Activated CD8-positive, alpha-beta memory T cell treated with anti-CD3 and anti-CD28 coated beads for 4 hours (primary cell): ENCODE measurements around the gene TUT4.

Experiments
- DNase-seq, 2 donors: peaks; one replicate each; pipeline ENCODE4 v3.0.0-alpha.2; 2020; ENCODE audit warnings: low read depth in 2 of 2

The TUT4 gene

GRCh38 chr1:52404116-52404974, 148.5 kb downstream of the TUT4 start, which contains the start of the genes ORC1 and PRPF38A:
Gene ORC1 (minus strand): TSS chr1:52404423. CDS start chr1:52402223, 2,200 bp downstream.
Gene PRPF38A (plus strand): TSS chr1:52404602. CDS start chr1:52404750, 148 bp downstream.
- DNase-seq: peak; percentile 88 to 95

GRCh38 chr1:52403566-52404115, 149.3 kb downstream of the TUT4 start:
- peak in 1 of 2 donors; percentile 10 for DNase-seq

DNA sequence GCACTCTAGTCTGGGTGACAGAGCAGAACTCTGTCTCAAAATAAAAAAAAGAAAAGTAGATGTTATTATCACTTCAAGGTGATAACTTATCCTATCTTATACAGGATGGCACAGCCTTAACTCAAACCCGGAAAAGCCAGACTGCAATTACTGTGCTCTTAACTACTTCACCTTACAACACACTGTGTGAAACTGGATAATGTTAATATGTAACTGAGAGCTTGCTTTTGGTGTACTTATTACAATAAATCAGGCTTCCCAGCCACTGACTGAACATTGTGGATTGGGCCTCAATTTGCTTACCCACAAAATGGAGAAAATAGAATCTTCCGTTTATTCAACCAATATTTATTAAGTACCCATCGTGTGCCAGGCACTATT, 150.0 kb downstream of the TUT4 start:
- DNase-seq: no peak

- no peak for DNase-seq
These were observed 152.8 kb downstream of the TUT4 start for GRCh38 chr1:52400131-52400530.

DNA sequence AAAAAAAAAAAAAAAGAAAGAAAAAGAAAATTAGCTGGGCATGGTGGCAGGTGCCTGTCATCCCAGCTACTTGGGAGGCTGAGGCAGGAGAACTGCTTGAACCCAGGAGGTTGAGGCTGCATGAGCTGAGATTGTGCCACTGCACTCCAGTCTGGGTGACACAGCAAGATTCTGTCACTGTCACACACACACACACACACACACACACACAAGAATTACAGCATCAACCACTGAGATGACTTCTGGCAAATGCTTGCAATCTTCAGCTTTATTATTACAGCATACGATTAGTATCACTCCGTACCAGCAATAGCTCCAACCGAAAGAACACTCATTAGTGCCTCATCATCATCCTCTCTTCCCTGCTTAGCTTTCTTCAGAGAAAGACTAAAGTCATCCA, 153.3 kb downstream of the TUT4 start:
- DNase-seq: no peak

DNA sequence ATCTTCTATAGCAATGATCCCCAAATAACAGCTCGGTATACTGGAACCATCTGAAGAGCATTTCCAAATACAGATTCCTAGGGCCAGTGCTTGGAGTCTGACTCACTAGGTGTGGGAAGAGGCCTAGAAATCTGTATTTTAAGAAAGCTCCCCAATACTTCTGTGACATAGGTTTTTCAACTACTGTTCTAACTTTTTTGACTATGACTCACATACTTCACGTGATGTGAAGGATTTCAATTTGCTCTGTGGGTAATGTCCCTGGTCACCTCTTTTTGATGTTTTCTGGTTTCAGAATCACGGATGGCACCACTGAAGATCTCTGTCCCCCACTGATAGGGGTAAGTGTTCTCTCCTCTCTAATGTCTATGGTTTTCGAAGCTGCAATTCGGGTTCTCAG, 159.7 kb downstream of the TUT4 start:
- no peak for DNase-seq

DNA sequence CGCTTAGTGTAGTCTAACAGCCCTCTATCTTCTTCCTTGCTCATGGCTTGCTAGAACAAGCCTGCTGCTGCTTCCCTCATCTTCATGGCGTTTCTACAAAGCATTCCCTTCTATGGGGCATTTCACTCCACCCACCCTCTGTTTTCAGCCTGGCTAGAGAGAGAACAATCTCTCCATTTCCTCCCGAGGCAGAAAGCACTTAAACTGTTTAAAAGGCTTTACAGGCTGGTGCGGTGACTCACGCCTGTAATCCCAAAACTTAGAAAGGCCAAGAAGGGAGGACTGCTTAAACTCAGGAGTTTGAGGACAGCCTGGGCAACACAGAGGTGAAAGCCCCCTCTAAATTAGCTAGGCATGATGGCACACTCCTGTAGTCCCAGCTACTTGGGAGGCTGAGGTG, 166.4 kb downstream of the TUT4 start:
- DNase-seq: no peak

DNA sequence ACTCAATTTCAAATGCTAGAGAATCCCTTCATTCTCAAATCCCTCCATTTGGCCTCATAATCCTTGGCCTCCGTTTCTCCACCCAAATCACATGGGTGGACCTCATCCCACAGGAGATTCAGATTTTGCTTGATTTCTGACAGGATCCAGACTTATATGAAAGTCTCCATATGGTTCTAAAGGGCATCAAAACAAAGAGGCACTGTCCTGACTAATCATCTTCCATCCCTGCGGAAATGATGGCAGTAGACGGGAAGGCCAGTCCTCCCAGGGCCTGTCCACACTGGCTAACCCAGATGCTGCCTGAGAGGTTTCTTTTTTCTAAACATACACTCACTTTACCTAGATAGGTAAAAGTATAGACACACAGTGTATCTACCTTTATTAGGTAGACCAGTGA, 167.5 kb downstream of the TUT4 start:
- DNase-seq: no peak
